22Rv1 (cell line): ENCODE measurements around the gene MAP2K6.

Experiments used
- ZFX ChIP-seq: fragments of 450-650 bp; IDR thresholded peaks from 2 replicates; pipeline ENCODE4 v1.6.1; 2017; ENCODE audit warnings: antibody characterized with exemption, borderline replicate concordance
- TF ChIP-seq, protein P1 (sequence below): fragments of 450-650 bp; IDR thresholded peaks from 2 replicates; pipeline ENCODE4 v1.5.1; 2017; ENCODE audit warnings: mild to moderate bottlenecking

DNA sequence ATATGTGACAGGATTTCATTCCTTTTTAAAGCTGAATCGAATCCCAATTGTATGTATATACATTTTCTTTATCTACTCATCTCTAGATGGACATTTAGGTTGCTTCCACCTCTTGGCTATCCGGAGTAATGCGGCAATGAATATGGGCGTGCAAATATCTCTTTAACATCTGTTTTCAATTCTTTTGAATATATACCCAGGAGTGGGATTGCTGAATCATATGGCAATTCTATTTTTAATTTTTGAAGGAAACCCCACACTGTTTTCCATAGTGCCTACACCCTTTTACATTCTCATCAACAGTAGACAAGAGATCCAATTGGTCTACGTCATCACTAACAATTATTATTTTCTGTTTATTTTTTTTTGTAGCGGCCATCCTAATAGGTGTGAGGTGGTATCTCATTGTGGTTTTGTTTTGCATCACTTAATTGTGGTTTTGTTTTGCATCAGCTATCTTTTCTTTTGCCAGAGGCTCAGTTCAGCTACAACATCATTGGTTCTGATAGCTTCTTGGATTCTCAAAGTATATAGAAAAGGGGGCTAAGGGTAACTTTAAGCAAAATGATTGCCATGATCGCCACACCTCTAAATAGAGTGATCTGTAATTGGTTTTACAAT, 25.6 kb upstream of the MAP2K6 start:
- TF ChIP-seq, protein P1, sequence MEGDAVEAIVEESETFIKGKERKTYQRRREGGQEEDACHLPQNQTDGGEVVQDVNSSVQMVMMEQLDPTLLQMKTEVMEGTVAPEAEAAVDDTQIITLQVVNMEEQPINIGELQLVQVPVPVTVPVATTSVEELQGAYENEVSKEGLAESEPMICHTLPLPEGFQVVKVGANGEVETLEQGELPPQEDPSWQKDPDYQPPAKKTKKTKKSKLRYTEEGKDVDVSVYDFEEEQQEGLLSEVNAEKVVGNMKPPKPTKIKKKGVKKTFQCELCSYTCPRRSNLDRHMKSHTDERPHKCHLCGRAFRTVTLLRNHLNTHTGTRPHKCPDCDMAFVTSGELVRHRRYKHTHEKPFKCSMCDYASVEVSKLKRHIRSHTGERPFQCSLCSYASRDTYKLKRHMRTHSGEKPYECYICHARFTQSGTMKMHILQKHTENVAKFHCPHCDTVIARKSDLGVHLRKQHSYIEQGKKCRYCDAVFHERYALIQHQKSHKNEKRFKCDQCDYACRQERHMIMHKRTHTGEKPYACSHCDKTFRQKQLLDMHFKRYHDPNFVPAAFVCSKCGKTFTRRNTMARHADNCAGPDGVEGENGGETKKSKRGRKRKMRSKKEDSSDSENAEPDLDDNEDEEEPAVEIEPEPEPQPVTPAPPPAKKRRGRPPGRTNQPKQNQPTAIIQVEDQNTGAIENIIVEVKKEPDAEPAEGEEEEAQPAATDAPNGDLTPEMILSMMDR, result no peak
- TF ChIP-seq ZFX, result no peak
